Stimulated activated CD4-positive, alpha-beta T cell treated with anti-CD3 and anti-CD28 coated beads, Interleukin-4, amount 100 ng/mL, for 1 hour (primary cell): ENCODE data around the gene GPR27.
A peak's percentile ranks its signal among the peaks of the same experiment; 100 is the strongest.

Experiments
- DNase-seq: peaks from one replicate; pipeline ENCODE4 v3.0.0-alpha.2; 2020

Gene GPR27, protein sequence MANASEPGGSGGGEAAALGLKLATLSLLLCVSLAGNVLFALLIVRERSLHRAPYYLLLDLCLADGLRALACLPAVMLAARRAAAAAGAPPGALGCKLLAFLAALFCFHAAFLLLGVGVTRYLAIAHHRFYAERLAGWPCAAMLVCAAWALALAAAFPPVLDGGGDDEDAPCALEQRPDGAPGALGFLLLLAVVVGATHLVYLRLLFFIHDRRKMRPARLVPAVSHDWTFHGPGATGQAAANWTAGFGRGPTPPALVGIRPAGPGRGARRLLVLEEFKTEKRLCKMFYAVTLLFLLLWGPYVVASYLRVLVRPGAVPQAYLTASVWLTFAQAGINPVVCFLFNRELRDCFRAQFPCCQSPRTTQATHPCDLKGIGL

DNA sequence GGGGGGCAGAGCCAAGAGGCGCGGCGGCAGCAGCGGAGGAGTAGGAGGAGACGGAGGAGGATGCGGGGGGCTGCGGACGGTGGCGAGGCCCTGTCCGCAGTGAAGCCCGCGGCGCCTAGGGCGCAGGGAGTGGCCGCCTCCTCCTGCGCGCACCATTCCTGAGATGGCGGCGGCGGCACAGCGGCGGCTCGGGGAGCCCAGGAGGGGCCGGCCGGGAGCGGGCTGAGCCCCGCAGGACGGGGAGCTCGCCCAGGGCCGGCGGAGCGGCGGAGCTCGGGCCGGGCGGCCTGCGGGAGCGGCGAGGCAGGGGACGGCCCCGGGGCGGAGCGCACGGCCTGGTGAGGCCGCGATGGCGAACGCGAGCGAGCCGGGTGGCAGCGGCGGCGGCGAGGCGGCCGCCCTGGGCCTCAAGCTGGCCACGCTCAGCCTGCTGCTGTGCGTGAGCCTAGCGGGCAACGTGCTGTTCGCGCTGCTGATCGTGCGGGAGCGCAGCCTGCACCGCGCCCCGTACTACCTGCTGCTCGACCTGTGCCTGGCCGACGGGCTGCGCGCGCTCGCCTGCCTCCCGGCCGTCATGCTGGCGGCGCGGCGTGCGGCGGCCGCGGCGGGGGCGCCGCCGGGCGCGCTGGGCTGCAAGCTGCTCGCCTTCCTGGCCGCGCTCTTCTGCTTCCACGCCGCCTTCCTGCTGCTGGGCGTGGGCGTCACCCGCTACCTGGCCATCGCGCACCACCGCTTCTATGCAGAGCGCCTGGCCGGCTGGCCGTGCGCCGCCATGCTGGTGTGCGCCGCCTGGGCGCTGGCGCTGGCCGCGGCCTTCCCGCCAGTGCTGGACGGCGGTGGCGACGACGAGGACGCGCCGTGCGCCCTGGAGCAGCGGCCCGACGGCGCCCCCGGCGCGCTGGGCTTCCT, at the start of gene GPR27:
GPR27 (plus strand) TSS at position 155 of the 909 bp plus-strand sequence; CDS start at position 350, 195 bp downstream.
- peak; percentile 33 for DNase-seq

DNA sequence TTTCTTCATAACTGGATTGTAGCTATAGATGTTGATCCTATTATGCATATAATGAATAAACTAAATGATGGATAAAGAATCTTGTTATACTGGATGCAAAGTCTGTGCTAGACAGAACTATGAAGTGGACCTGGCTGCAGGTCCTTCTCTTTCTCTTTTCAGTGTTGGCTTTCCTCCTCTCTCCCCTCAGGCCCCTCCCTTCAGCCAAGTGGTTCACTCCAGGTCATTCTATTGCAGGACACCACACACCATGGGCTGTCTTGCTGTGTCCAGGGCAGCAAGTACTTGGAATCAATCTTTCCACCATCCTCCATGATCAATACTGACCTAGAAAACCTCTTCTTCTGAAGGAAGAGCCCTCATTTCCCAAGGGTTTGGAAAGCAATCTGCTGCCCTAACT, 48.7 kb upstream of the GPR27 start:
- no peak for DNase-seq

DNA sequence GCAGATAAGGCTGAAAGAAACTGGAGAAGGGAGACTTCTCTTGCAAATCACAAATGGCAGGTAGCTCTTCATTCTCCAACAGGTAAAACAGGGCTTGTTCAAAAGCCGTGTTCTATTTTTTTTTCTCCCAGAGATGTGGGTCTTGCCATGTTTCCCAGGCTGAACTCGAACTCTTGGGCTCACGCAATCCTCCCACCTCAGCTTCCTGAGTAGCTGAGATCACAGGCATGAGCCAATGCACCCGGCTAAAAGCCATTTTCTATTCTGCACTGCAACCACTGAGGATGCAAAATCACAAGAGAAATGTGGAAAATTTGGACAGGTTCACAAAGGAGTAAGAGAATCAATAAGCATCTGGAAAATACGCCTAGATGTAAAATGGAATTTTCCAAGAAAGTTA, 48.0 kb upstream of the GPR27 start:
- no peak for DNase-seq

DNA sequence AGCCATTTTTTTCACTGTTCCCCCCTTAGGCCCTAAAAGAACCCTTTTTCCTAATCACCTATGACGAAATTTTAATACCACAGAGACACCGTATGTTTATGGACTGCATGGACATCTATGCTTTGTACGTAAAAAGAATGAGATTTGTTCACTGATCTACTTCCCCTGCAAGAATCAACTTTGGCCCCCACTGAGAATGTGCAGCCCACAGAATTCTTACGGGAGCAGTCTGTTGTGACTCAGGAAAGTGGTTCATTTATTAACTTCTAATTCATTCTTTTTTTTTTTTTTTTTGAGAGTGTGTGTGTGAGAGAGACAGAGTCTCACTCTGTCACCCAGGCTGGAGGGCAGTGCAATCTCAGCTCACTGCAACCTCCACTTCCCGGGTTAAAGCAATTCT, 46.1 kb upstream of the GPR27 start:
- no peak for DNase-seq

DNA sequence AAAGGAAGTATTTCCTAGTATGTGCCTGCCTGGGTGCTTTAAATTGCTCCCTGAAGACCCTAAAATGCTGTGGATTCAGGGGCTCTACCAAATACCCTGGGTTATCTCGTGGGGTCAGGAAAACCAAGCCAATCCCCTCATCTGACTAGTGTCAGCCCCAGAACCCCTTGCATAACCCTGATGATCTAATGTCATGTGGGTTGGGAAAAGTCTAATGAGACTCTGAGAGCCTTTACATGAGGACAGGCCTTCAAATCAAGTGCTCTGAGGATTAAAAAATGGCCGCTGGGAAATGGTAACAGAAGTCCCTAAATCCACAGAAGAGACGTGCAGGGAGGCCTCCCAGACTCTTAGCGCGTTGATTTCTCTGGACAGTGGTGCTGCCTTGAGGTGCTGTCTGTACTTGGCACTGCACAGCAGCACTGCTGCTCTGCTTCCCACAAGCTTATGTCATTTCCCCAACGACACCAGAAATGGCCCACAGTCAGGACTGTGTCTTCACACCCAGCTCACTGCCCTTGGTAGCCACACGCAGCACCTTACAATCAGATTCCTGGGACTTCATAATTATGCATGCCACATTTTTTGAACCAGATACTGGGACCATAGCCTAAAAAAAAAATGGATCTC, 45.1 kb upstream of the GPR27 start:
- no peak for DNase-seq

DNA sequence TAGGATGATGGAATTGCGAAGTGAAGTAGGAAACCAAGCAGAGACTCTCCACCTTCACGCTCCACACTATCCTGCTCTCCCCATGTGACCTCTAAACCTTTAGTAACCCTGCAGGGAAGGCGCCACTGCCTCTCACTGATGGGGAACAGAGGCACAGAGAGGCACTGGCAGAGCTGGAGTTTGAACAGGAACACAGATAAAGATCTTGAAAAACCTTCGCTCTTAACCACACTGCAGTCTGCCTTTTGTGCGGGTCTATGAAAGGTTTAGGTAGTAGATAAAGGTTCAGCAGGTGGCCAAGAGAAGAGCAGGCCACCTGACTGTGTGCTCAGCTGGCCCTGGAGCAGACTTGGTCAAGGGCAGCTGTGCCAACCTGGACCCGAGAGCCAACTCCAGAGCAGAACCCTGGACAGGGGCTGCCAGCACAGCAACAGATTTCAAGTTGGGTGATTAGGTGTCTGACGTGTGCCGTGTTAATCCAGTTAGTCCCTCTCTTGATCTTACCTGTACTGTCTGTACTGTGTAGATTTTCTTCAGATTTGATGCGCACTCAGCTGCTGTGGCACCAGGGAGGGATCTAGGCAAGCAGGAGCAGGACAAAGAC, 43.6 kb upstream of the GPR27 start:
- no peak for DNase-seq

DNA sequence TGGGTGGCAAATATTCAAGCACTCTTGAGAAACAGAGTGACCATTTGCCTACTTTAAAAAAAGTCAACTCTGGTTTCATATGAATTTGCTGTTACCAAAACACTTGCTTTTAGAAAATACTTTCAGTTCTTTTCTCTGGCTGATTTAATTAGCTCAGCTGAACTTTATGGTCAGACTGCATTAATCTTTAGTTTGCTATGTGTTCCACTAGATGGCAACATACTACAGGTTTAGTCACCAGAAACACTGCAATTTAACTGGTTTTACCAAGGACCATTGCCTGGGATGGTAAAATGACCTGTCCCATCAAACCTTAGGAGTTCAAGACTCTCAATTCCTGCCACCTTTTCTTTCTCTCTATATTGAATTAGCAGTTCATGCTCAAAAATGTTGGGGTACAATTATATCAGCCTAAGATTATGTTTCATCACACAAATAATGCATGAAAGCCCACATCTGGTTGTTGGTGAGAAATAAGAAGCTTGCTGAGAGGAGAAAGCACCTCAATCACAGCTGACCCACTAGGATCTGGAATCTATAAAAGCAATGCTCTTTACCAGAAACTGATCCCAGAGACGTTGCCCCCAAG, 42.7 kb upstream of the GPR27 start:
- no peak for DNase-seq

DNA sequence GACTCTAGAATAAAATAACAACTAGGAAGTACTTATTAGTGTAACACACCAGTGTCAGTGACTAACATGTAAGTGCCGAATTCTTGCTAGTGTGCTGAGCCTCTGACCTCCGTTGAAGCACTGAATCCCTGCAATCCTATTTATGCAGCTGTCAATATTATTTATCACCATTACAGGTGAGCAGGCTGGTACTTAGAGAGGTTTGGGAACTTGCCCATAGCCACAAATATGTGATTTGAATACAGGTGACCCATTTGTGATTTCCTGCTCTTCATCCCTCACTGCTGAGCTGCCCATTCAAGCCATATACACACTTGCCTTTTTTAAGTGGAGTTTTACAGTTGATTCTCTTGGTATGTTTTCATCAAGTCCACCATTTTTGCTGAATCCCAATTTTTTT, 40.6 kb upstream of the GPR27 start:
- no peak for DNase-seq

DNA sequence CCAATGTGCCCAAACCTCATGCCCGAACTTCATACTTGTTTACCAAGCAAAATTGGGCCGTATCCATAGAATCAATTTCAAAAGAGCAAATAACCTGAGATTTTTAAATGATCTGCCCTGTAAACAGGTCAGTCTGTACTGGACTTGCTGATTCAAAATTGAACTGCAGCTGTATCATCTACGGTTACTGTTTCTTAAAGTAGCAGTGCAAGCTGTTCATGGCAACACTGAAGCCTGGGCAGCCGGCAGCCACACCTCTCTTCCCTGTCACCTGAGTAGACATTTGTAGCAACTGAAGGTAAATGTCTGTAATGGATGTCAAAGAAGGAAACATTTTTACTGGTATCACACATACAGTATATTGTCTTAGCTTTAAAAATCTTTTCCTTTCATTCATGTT, 39.1 kb upstream of the GPR27 start:
- DNase-seq = no peak

DNA sequence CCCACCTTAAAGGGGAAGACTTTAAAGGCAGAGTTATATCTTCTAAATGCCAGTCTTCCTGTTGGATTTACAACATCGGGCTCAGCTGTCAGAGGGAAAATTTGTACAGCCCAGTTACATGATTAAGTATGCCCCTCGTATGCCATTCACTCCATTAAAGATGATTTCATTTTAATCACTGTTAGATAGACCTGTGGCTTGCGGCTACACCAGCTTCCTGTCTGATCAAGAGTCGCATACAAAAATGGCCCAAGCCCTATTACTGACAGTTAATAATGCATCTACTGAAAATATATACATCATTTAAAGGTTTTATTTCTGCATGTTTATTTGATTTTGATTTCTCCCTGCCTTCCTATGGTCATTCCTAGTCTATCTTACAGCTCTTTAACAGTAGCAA, 35.6 kb upstream of the GPR27 start:
- DNase-seq = no peak

DNA sequence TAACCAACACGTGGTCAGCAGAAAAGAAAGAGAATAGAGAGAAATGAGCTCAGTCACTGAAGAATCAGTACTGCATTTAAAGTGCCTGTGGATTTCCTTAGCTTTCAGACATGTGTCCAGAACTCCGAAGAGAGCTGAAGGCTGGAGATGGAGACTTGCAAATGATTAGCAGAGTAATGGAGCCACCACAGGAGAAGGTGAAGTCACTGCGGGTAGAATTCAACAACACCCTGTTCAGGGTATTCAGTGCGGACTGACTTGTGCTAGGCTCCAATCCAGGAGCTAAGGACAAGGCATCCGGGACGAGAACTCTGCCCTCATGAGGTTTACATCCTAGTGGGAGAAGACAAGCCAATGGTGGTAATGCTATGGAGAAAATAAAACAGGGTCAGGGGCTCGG, 32.7 kb upstream of the GPR27 start:
- DNase-seq = no peak

DNA sequence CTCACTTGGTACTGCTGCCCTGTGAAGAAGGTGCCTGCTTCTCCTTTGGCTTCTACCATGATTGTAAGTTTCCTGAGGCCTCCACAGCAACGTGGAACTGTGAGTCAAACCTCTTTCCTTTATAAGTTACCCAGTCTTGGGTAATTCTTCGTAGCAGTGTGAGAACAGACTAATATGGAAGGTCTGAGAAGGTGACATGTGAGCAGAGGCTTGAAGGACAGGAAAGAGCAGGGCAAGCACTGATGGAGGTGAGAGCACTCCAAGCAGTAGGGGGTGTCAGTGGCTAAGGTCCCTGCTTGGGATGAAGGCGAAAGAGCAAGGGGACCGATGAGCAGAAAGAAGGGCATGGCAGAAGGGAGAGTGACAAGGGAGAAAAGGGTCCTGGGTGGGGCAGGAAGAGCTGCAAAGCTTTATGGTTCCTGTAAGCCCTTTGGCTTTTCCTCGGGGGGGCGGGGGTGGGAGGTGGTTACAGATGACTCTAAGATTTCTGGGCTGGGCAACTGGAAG, 32.0 kb upstream of the GPR27 start:
- no peak for DNase-seq

DNA sequence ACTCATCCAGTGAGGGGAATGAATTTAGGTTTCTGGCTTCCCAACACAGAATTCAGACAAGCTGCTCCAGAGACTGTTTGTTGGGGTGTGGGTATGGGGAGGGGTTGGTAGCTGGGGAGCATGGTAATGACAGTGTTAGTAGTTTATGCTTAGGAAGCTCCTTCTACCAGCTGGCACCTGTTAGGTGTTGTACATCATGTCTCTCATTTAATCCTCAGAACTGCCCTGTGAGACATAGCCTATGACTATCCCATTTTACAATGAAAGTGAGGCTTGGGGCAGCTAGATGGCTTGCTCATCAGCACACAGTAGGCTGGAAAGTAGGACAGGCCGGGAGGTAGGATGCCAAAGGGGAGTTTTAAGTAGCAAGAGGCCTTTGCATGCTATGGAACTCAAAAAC, 31.0 kb upstream of the GPR27 start:
- no peak for DNase-seq

DNA sequence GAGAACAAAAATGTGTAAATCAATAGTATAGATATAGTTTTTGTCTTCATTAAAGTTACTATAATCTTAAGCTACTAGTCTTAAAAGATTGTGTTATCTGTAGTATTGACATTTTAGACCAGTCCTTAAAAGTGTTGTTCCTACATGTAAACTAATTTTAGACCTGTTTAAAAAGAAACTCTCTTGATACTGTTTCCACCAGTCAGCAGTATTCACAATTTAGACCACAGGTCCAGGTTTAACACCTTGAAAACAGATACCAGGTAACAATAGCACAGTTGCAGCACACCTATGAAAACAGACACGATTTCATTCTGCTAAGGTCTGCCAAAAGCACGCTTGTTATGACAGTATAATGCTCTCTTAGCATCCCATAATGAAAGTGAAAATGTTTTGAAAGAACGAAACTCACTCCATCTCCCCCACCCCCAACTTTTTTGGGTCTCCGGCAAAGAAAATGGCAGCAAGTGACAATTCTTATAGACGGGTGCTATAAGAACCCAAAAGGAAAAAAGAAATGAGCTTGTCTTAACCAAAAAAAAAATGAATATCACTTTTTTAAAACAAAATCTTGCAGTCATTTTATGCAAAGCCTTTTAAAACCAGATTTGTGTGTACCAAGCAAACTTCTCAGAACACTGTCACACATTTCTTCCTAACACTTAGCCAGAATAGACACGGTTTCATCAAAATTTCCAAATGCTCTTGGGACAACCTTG, 30.0 kb upstream of the GPR27 start:
- peak; percentile 33 for DNase-seq

DNA sequence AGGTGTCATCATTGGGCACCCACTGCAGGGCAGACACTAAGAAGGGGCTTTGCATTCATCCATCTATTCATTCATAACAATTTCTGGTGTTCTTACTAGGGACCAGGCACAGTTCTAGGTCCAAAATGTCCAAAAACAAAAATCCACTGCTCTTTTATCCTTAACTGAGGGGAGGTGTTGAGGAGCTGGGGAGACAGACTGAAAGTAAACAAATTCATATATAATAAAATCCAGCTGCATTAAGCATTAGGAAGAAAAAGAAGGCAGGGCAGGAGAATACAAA, 29.5 kb upstream of the GPR27 start:
- no peak for DNase-seq

DNA sequence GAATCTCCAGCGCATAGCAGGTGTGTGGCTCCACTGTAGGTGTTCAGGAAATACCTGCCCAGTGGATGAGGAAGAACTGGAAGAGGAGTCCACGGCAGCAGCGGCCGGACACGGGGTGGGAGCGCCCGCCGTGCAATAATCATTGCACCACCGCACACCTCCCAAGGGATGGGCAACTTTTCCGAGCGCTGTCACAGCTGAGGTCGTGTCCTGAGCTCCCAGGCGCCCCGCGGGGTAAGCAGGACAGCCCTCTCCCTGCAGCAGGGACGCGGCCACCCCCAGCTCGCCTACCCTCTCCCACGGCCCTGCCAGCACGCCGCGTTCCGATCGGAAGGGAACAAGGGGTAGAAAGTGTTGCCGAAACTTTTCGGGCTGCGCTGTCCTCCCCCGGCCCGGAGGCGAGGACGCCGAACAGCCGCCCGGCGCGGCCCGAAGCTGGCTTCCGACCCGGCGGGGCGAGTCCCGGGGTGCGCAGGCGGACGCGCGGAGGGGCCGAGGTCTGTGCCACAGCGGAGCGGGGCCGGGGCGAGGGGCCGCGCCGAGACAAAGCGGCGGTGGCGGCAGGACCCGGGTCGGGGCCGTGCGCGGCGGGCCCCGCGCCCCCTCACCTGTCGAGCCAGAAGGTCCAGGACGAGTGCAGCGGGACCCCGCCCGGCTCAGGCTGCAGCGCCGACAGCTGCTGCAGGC, 28.9 kb upstream of the GPR27 start:
- peak; percentile 48 for DNase-seq

DNA sequence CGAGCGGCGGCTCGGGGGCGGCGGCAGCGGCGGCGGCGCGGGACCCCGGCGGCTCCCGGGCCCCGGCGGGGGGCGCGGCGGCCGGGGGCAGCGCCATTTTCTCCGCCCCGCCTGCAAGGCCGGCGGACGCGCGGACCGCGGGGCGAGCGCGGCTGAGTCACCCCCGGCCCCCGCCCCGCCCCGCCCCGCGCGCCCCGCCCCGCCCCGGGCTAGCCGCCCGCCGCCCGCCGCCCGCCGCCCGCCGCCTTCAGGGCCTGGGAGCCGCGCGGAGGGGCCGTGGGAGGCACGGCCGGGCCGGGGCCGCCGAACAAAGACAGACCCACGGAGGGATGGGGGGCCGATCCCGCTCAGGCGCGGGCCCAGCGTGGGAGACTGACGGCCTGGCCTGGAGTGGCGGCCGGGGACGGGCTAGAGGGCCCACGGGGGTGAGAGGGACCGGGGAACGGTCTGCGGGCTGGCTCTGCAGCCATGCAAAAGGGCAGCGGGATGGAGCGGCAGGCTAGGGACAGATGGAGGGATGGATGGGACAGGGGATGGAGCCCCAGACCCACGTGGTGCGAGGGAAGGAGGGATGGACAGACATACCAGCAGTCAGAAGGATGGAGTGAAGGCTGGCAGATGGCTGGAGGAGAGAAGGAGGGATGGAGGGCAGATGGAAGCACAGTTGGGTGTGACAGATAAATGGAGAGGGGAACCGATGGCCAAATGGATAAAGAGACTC, 28.2 kb upstream of the GPR27 start, which contains the start of gene EIF4E3:
EIF4E3 (minus strand) TSS at position 132 of the 721 bp plus-strand sequence; CDS start at position 97, 35 bp downstream.
- peak; percentile 52 for DNase-seq

DNA sequence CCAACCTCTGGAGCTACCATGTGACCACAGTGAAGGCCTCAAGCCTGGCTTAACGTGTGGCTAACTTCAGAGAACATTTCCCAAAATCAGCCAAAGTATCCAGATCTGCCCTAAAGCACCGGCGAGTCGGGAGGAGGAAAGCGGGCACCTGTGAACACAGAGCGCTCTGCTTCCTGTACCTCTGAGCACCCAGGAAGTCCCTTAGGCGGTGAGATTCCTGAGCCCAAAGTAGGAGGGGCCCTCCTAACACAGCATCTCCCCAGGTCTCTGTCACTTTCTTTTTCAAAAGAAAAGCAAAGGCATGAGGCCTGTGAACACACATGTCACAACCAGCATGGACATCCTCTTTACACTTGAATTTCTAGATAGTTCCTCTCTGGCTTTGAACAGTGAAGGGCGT, 27.5 kb upstream of the GPR27 start:
- peak; percentile 40 for DNase-seq

DNA sequence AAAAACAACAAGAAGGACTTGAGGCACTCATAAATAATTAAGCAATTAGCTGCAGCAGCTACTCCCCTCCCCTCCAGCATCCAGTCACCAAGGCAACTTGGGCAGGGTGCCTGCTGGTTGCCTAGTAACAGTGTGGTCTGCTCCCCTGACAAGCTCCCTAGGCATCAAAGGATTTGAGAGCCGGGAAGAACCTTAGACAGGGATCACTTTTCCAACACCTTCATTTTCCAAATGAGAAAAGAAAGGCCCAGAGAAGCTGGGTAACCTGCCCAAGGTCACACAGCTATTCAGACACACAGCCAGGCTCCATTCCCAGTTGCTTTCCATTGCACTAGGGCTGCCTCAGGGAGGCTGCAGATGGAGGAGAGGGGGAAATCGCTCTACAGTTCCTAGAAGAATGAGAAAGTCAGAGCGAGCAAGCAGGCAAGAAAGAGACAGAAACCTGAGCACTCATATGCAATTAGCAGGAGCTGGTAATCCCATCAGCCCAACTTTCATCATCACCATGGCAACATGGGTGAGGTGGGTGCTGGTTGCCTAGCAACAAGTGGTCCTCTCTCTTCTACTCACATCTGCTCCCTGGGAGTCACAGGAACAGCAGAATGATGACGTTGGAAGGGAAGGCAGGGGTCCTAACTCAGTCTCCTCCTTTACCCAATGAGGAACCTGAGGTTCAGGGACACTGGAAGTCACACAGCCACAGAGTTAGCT, 24.9 kb upstream of the GPR27 start:
- DNase-seq = no peak

DNA sequence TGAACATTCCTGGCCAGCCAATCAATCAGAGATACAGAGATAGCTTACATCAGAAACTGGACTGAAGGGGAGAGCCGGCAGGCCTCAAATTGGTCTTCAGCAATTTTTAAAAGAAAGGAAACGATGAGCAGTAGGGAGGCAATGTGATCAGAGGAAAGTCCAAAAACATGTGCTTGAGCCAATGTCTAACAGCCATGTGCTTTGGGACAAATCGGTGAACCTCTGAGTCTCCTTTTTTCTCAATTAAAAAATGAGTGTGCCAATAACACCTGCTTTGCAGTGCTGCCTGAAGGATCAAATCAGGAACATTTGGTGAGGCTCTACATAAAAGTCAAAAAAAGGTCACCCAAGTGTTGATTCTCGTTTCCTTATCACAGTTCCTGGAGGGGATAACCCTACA, 21.0 kb upstream of the GPR27 start:
- DNase-seq = no peak
